HepG2 (cell line): ENCODE data around the gene ACTL8. TPM values are rescaled to one million over a fixed set of nuclear protein-coding genes. Genes with fewer than 3 reads are reported as not detected.

Experiments
- ATAC-seq: fragments of 200-7000 bp; cut with Tn5 transposase; 3 replicates; pipeline ENCODE4 v1.9.1; 2020; ENCODE audit warnings: mild to moderate bottlenecking, moderate library complexity
- BruUV-seq: library from RNA; stranded (reverse); fragments of 400-500 nt; replicated peaks from 2 replicates; lab custom pipeline; 2021; lab: Mats Ljungman, UMichigan
- CTCF ChIA-PET: fragments of 300-600 bp; formaldehyde crosslinking; extraction: SDS; loops from one replicate; lab custom pipeline; 2021; ENCODE audit warnings: low total read pairs, inconsistent platforms, low intra/inter-chr PET ratio; lab: Yijun Ruan, JAX
- POLR2A ChIA-PET: fragments of 350-600 bp; sonication (Branson Sonifier 250); formaldehyde crosslinking; loops from one replicate; lab custom pipeline; 2020; ENCODE audit warnings: antibody characterized with exemption, inconsistent platforms; lab: Yijun Ruan, JAX
- DNase-seq: peaks from one replicate; pipeline ENCODE4 v3.0.0-alpha.2; 2015; ENCODE audit warnings: low spot score
- FAIRE-seq: peaks from 3 replicates; lab custom pipeline; 2011; peaks lifted over from hg19 to GRCh38; lab: Jason Lieb, UNC
- H2AFZ ChIP-seq: one replicate; pipeline ENCODE4 v1.6.1; 2011; ENCODE audit warnings: low read length, inconsistent platforms
- H3K27ac ChIP-seq: fragments of 300-600 bp; 3 replicates; pipeline ENCODE4 v1.8.0; 2011; ENCODE audit warnings: mixed run types, mild to moderate bottlenecking, mixed read lengths, low read length, inconsistent platforms; ENCODE audit not compliant: insufficient read depth; ENCODE audit errors: extremely low read length
- H3K27me3 ChIP-seq, 2 experiments: fragments of 200-600 bp in 1 of 2; 2 replicates in 1 of 2; 3 replicates in 1 of 2; pipeline versions ENCODE4 v1.6.0 to v1.8.0; 2011; ENCODE audit warnings: low read length in 2 of 2, mild to moderate bottlenecking in 2 of 2, moderate library complexity in 2 of 2, inconsistent platforms in 1 of 2; ENCODE audit not compliant: insufficient read depth in 2 of 2, control insufficient read depth in 1 of 2
- H3K36me3 ChIP-seq, 2 experiments: fragments of 200-600 bp in 1 of 2; replicated peaks in 1 of 2; 2 replicates in 1 of 2; 3 replicates in 1 of 2; pipeline versions ENCODE4 v1.5.1 to v1.8.0; 2011; ENCODE audit warnings: low read length in 2 of 2, inconsistent platforms in 1 of 2; ENCODE audit not compliant: insufficient read depth in 2 of 2, control insufficient read depth in 1 of 2
- H3K4me1 ChIP-seq: 2 replicates; pipeline ENCODE4 v1.5.1; 2012; ENCODE audit warnings: low read length, inconsistent platforms; ENCODE audit not compliant: insufficient read depth
- H3K4me2 ChIP-seq: 2 replicates; pipeline ENCODE4 v1.6.0; 2011; ENCODE audit warnings: low read depth, low read length, inconsistent platforms
- H3K4me3 ChIP-seq, 3 experiments: fragments of 200-600 bp in 1 of 3; sonication (generic), shearing (Covaris generic) in 1 of 3; replicated peaks in 1 of 3; 2 replicates each; pipeline ENCODE4 v1.5.1; 2011 to 2016; ENCODE audit warnings: low read length in 3 of 3, inconsistent platforms in 2 of 3, low read depth in 2 of 3, mild to moderate bottlenecking in 2 of 3, control low read depth in 1 of 3, mixed read lengths in 1 of 3; ENCODE audit not compliant: insufficient read depth in 1 of 3
- H3K79me2 ChIP-seq: one replicate; pipeline ENCODE4 v1.6.1; 2011; ENCODE audit warnings: low read length, inconsistent platforms; ENCODE audit not compliant: insufficient read depth
- H3K9ac ChIP-seq: 2 replicates; pipeline ENCODE4 v1.6.0; 2011; ENCODE audit warnings: mild to moderate bottlenecking, low read depth, low read length, inconsistent platforms; ENCODE audit not compliant: insufficient read depth
- H3K9me3 ChIP-seq: 2 replicates; pipeline ENCODE4 v1.5.1; 2012; ENCODE audit warnings: mild to moderate bottlenecking, low read length
- H4K20me1 ChIP-seq: 2 replicates; pipeline ENCODE4 v1.6.0; 2011; ENCODE audit warnings: inconsistent platforms, mild to moderate bottlenecking, low read length, moderate library complexity; ENCODE audit not compliant: insufficient read depth
- DMAP1 ChIP-seq: IDR thresholded peaks from 2 replicates; pipeline ENCODE4 v1.6.1; 2016
- DR1 ChIP-seq: sonication (generic); formaldehyde crosslinking; IDR thresholded peaks from 2 replicates; pipeline ENCODE4 v1.8.0; 2021; ENCODE audit warnings: mild to moderate bottlenecking, missing genetic modification reagents, inconsistent platforms
- FOXO1 ChIP-seq: sonication (generic); formaldehyde crosslinking; IDR thresholded peaks from 2 replicates; pipeline ENCODE4 v1.4.0; 2020; ENCODE audit warnings: missing genetic modification reagents
- FOXP4 ChIP-seq: sonication (generic); formaldehyde crosslinking; IDR thresholded peaks from 2 replicates; pipeline ENCODE4 v1.4.0; 2020; ENCODE audit warnings: missing genetic modification reagents
- SMAD3 ChIP-seq: sonication (generic); formaldehyde crosslinking; IDR thresholded peaks from 2 replicates; pipeline ENCODE4 v1.4.0; 2020; ENCODE audit warnings: missing genetic modification reagents
- SP4 ChIP-seq: sonication (generic); formaldehyde crosslinking; IDR thresholded peaks from 2 replicates; pipeline ENCODE4 v1.8.1; 2023; ENCODE audit warnings: mild to moderate bottlenecking, missing genetic modification reagents
- SYNCRIP ChIP-seq: fragments of 200-400 bp; formaldehyde crosslinking; IDR thresholded peaks from 2 replicates; pipeline ENCODE4 v1.6.1; 2018; ENCODE audit warnings: mild to moderate bottlenecking, low read depth, low read length; ENCODE audit not compliant: insufficient read depth
- THYN1 ChIP-seq: sonication (generic); formaldehyde crosslinking; IDR thresholded peaks from 2 replicates; pipeline ENCODE4 v1.8.1; 2023; ENCODE audit warnings: low read depth, mild to moderate bottlenecking, moderate library complexity, missing genetic modification reagents, borderline replicate concordance
- USF2 ChIP-seq, 2 experiments: sonication (generic) in 1 of 2; formaldehyde crosslinking in 1 of 2; IDR thresholded peaks; 2 replicates each; pipeline versions ENCODE4 v1.5.1 to v1.6.1; 2011 to 2020; ENCODE audit warnings: borderline replicate concordance in 1 of 2, low read depth in 1 of 2, low read length in 1 of 2, mild to moderate bottlenecking in 1 of 2, missing genetic modification reagents in 1 of 2, moderate library complexity in 1 of 2
- ZBTB2 ChIP-seq: sonication (generic); formaldehyde crosslinking; IDR thresholded peaks from 2 replicates; pipeline ENCODE4 v1.8.0; 2022; ENCODE audit warnings: low read depth, missing genetic modification reagents
- ZFP1 ChIP-seq: IDR thresholded peaks from 2 replicates; pipeline ENCODE4 v1.6.1; 2016
- ZNF224 ChIP-seq: sonication (generic); formaldehyde crosslinking; IDR thresholded peaks from 2 replicates; pipeline ENCODE4 v1.5.0; 2020; ENCODE audit warnings: mild to moderate bottlenecking, missing genetic modification reagents
- ZNF737 ChIP-seq: sonication (generic); formaldehyde crosslinking; IDR thresholded peaks from 2 replicates; pipeline ENCODE4 v1.5.0; 2020; ENCODE audit warnings: missing genetic modification reagents, mild to moderate bottlenecking, borderline replicate concordance
- ZNF780A ChIP-seq: sonication (generic); formaldehyde crosslinking; IDR thresholded peaks from 2 replicates; pipeline ENCODE4 v1.8.0; 2022; ENCODE audit warnings: mild to moderate bottlenecking, missing genetic modification reagents, moderate library complexity
- ZNF790 ChIP-seq: sonication (generic); formaldehyde crosslinking; IDR thresholded peaks from 2 replicates; pipeline ENCODE4 v1.8.0; 2022; ENCODE audit warnings: missing genetic modification reagents, mild to moderate bottlenecking, borderline replicate concordance
- ZNF83 ChIP-seq: sonication (generic); formaldehyde crosslinking; IDR thresholded peaks from 2 replicates; pipeline ENCODE4 v1.4.0; 2020; ENCODE audit warnings: missing genetic modification reagents, mild to moderate bottlenecking, borderline replicate concordance
- ZNF839 ChIP-seq: sonication (generic); formaldehyde crosslinking; IDR thresholded peaks from 2 replicates; pipeline ENCODE4 v1.4.0; 2020; ENCODE audit warnings: missing genetic modification reagents, mild to moderate bottlenecking, borderline replicate concordance
- WGBS: methylation state at CpG from one replicate; pipeline ENCODE4 v1.1.6; 2017; ENCODE audit warnings: low lambda C conversion rate; 5-methylcytosine and 5-hydroxymethylcytosine counted together
- in situ Hi-C: cut with HindIII; loops from 2 replicates; pipeline ENCODE4 v1.10.0; 2017; ENCODE audit warnings: low pct_unique_long_range_greater_than_20kb; ENCODE audit not compliant: extremely low pct_ligation_motif_present
- intact Hi-C: fragments of 100-400 bp; cut with micrococcal nuclease; formaldehyde crosslinking; loops from one replicate; pipeline ENCODE4 v1.10.0; 2022; ENCODE audit not compliant: unreplicated experiment
- polyA plus RNA-seq, 8 experiments: library from polyadenylated mRNA; depleted of rRNA in 3 of 8; stranded (reverse) in 7 of 8; unstranded in 1 of 8; fragments of >200 nt; fragmentation: Illumina TruSeq in 4 of 8; extraction: Trizol in 4 of 8; gene quantifications; 2 replicates each; pipeline versions ENCODE4 v1.2.1 to v1.2.3, GENCODE V29; 2011 to 2016; ENCODE audit warnings: low read depth in 4 of 8, missing spikeins in 1 of 8, mixed read lengths in 1 of 8; ENCODE audit not compliant: insufficient read depth in 1 of 8
- total RNA-seq, 5 experiments: library from RNA; depleted of rRNA; stranded (reverse); fragments of >200 nt; fragmentation: Illumina TruSeq; extraction: Trizol; gene quantifications; 2 replicates each; pipeline ENCODE4 v1.2.3, GENCODE V29; 2016; ENCODE audit warnings: low read depth in 1 of 5

ACTL8 gene
- total and polyA plus RNA-seq, 2 of the 13 experiments (the other 11 are each of a cell fraction or from before 2014, with no cell fraction given) = 0.09 to 0.64 TPM

GRCh38 chr1:17822741-17823426, 67.8 kb downstream of the ACTL8 start:
- intact Hi-C loops = no loop called here
- H3K27me3 ChIP-seq = peaks cover 0 to 16% of the 10 kb centered on the region in 2 experiments; a peak in 3 of 5 replicates
- no peaks in the 10 kb centered on the region for H3K79me2 ChIP-seq
- H3K4me3 ChIP-seq = no peak overlapping the region
- no peaks in the 10 kb centered on the region for H3K36me3 ChIP-seq
- no peaks in the 10 kb centered on the region for H3K9me3 ChIP-seq
- no peaks in the 10 kb centered on the region; the same call in 1 of the 2 replicates for H4K20me1 ChIP-seq
- H3K4me2 ChIP-seq = no peak overlapping the region
- DNase-seq (no peak), ATAC-seq (no peak), FAIRE-seq (no peak)
- CTCF ChIA-PET = no interaction called here
- POLR2A ChIA-PET = no interaction called here
- WGBS = 39% methylated on average over 7 of the region's 22 CpGs
- no peak overlapping the region for H3K27ac ChIP-seq
- BruUV-seq = no TSS peak
- H2AFZ ChIP-seq = no peak overlapping the region
- no peak overlapping the region for H3K9ac ChIP-seq
- in situ Hi-C loops = loop anchor here (10.0 kb wide), 1 partner anchor 328 kb away; no protein-coding TSS in a partner anchor
- no peaks in the 10 kb centered on the region for H3K4me1 ChIP-seq
- no peak for TF ChIP-seq FOXO1 (CRISPR knock-in tag)
- TF ChIP-seq ZNF790 = no peak
- TF ChIP-seq SMAD3 = no peak
- no peak for TF ChIP-seq USF2 (IDR thresholded peaks at IDR 0.05; ENCODE audit: low read depth, low read length)
- no peak for TF ChIP-seq USF2 (CRISPR knock-in tag; IDR thresholded peaks at IDR 0.05; ENCODE audit: borderline replicate concordance)
- TF ChIP-seq SYNCRIP = no peak
- TF ChIP-seq ZFP1 = no peak
- TF ChIP-seq DMAP1 (CRISPR knock-in tag) = no peak
- no peak for TF ChIP-seq ZNF83 (CRISPR knock-in tag)
- TF ChIP-seq ZNF224 (CRISPR knock-in tag) = no peak
- no peak for TF ChIP-seq ZNF839 (CRISPR knock-in tag)
- TF ChIP-seq DR1 (CRISPR knock-in tag) = no peak
- no peak for TF ChIP-seq THYN1 (CRISPR knock-in tag)
- no peak for TF ChIP-seq FOXP4
- no peak for TF ChIP-seq ZNF737 (CRISPR knock-in tag)
- TF ChIP-seq SP4 (CRISPR knock-in tag) = no peak
- no peak for TF ChIP-seq ZNF780A (CRISPR knock-in tag)
- no peak for TF ChIP-seq ZBTB2 (CRISPR knock-in tag)
